HepG2 (cell line): Measurements from ENCODE around the gene PHACTR1. TPM values are rescaled to one million over a fixed set of nuclear protein-coding genes. Genes with fewer than 3 reads are reported as not detected.
A peak's percentile ranks its signal among the peaks of the same experiment; 100 is the strongest.

ENCODE experiments used
- ATAC-seq: fragments of 200-7000 bp; cut with Tn5 transposase; 3 replicates; pipeline ENCODE4 v1.9.1; 2020; ENCODE audit warnings: mild to moderate bottlenecking, moderate library complexity
- BruUV-seq: library from RNA; stranded (reverse); fragments of 400-500 nt; replicated peaks from 2 replicates; lab custom pipeline; 2021; lab: Mats Ljungman, UMichigan
- CTCF ChIA-PET: fragments of 300-600 bp; formaldehyde crosslinking; extraction: SDS; loops from one replicate; lab custom pipeline; 2021; ENCODE audit warnings: low total read pairs, inconsistent platforms, low intra/inter-chr PET ratio; lab: Yijun Ruan, JAX
- POLR2A ChIA-PET: fragments of 350-600 bp; sonication (Branson Sonifier 250); formaldehyde crosslinking; loops from one replicate; lab custom pipeline; 2020; ENCODE audit warnings: antibody characterized with exemption, inconsistent platforms; lab: Yijun Ruan, JAX
- DNase-seq: peaks from one replicate; pipeline ENCODE4 v3.0.0-alpha.2; 2015; ENCODE audit warnings: low spot score
- FAIRE-seq: peaks from 3 replicates; lab custom pipeline; 2011; peaks lifted over from hg19 to GRCh38; lab: Jason Lieb, UNC
- H2AFZ ChIP-seq: one replicate; pipeline ENCODE4 v1.6.1; 2011; ENCODE audit warnings: low read length, inconsistent platforms
- H3K27ac ChIP-seq: fragments of 300-600 bp; 3 replicates; pipeline ENCODE4 v1.8.0; 2011; ENCODE audit warnings: mixed run types, mild to moderate bottlenecking, mixed read lengths, low read length, inconsistent platforms; ENCODE audit not compliant: insufficient read depth; ENCODE audit errors: extremely low read length
- H3K27me3 ChIP-seq, 2 experiments: fragments of 200-600 bp in 1 of 2; 2 replicates in 1 of 2; 3 replicates in 1 of 2; pipeline versions ENCODE4 v1.6.0 to v1.8.0; 2011; ENCODE audit warnings: low read length in 2 of 2, mild to moderate bottlenecking in 2 of 2, moderate library complexity in 2 of 2, inconsistent platforms in 1 of 2; ENCODE audit not compliant: insufficient read depth in 2 of 2, control insufficient read depth in 1 of 2
- H3K36me3 ChIP-seq, 2 experiments: fragments of 200-600 bp in 1 of 2; replicated peaks in 1 of 2; 2 replicates in 1 of 2; 3 replicates in 1 of 2; pipeline versions ENCODE4 v1.5.1 to v1.8.0; 2011; ENCODE audit warnings: low read length in 2 of 2, inconsistent platforms in 1 of 2; ENCODE audit not compliant: insufficient read depth in 2 of 2, control insufficient read depth in 1 of 2
- H3K4me1 ChIP-seq: 2 replicates; pipeline ENCODE4 v1.5.1; 2012; ENCODE audit warnings: low read length, inconsistent platforms; ENCODE audit not compliant: insufficient read depth
- H3K4me2 ChIP-seq: 2 replicates; pipeline ENCODE4 v1.6.0; 2011; ENCODE audit warnings: low read depth, low read length, inconsistent platforms
- H3K4me3 ChIP-seq, 3 experiments: fragments of 200-600 bp in 1 of 3; sonication (generic), shearing (Covaris generic) in 1 of 3; replicated peaks in 1 of 3; 2 replicates each; pipeline ENCODE4 v1.5.1; 2011 to 2016; ENCODE audit warnings: low read length in 3 of 3, inconsistent platforms in 2 of 3, low read depth in 2 of 3, mild to moderate bottlenecking in 2 of 3, control low read depth in 1 of 3, mixed read lengths in 1 of 3; ENCODE audit not compliant: insufficient read depth in 1 of 3
- H3K79me2 ChIP-seq: one replicate; pipeline ENCODE4 v1.6.1; 2011; ENCODE audit warnings: low read length, inconsistent platforms; ENCODE audit not compliant: insufficient read depth
- H3K9ac ChIP-seq: 2 replicates; pipeline ENCODE4 v1.6.0; 2011; ENCODE audit warnings: mild to moderate bottlenecking, low read depth, low read length, inconsistent platforms; ENCODE audit not compliant: insufficient read depth
- H3K9me3 ChIP-seq: 2 replicates; pipeline ENCODE4 v1.5.1; 2012; ENCODE audit warnings: mild to moderate bottlenecking, low read length
- H4K20me1 ChIP-seq: 2 replicates; pipeline ENCODE4 v1.6.0; 2011; ENCODE audit warnings: inconsistent platforms, mild to moderate bottlenecking, low read length, moderate library complexity; ENCODE audit not compliant: insufficient read depth
- BRD4 ChIP-seq: sonication (generic); formaldehyde crosslinking; IDR thresholded peaks from 2 replicates; pipeline ENCODE4 v1.4.0; 2020; ENCODE audit warnings: missing genetic modification reagents
- CAMTA2 ChIP-seq: sonication (generic); formaldehyde crosslinking; IDR thresholded peaks from 2 replicates; pipeline ENCODE4 v1.4.0; 2020; ENCODE audit warnings: mild to moderate bottlenecking, missing genetic modification reagents, borderline replicate concordance
- DMAP1 ChIP-seq: IDR thresholded peaks from 2 replicates; pipeline ENCODE4 v1.6.1; 2016
- NR2F6 ChIP-seq, 2 experiments: IDR thresholded peaks; 2 replicates each; pipeline ENCODE4 v1.6.1; 2016; ENCODE audit warnings: antibody characterized with exemption in 1 of 2, mild to moderate bottlenecking in 1 of 2
- PHF8 ChIP-seq: sonication (generic); formaldehyde crosslinking; IDR thresholded peaks from 2 replicates; pipeline ENCODE4 v1.5.0; 2020; ENCODE audit warnings: missing genetic modification reagents
- RXRB ChIP-seq: IDR thresholded peaks from 2 replicates; pipeline ENCODE4 v1.6.1; 2016; ENCODE audit warnings: borderline replicate concordance, missing genetic modification reagents, missing compliant biosample characterization
- SOX6 ChIP-seq, 2 experiments: fragments of 450-650 bp in 1 of 2; sonication (generic) in 1 of 2; formaldehyde crosslinking in 1 of 2; IDR thresholded peaks; 2 replicates each; pipeline versions ENCODE4 v1.4.0 to v1.6.1; 2017 to 2020; ENCODE audit warnings: antibody characterized with exemption in 1 of 2, mild to moderate bottlenecking in 1 of 2, missing genetic modification reagents in 1 of 2
- TBX2 ChIP-seq: sonication (generic); formaldehyde crosslinking; IDR thresholded peaks from 2 replicates; pipeline ENCODE4 v1.5.0; 2020; ENCODE audit warnings: missing genetic modification reagents, mild to moderate bottlenecking, borderline replicate concordance
- TFE3 ChIP-seq: IDR thresholded peaks from 2 replicates; pipeline ENCODE4 v1.6.1; 2016
- ZBTB21 ChIP-seq: sonication (generic); formaldehyde crosslinking; IDR thresholded peaks from 2 replicates; pipeline ENCODE4 v1.4.0; 2020; ENCODE audit warnings: missing genetic modification reagents
- ZBTB8A ChIP-seq: sonication (generic); formaldehyde crosslinking; IDR thresholded peaks from 2 replicates; pipeline ENCODE4 v1.4.0; 2020; ENCODE audit warnings: mild to moderate bottlenecking, low read depth, missing genetic modification reagents, borderline replicate concordance
- ZEB1 ChIP-seq: IDR thresholded peaks from 2 replicates; pipeline ENCODE4 v1.6.1; 2012; ENCODE audit warnings: mild to moderate bottlenecking, low read depth, inconsistent platforms; ENCODE audit not compliant: insufficient replicate concordance
- ZFP82 ChIP-seq: sonication (generic); formaldehyde crosslinking; IDR thresholded peaks from 2 replicates; pipeline ENCODE4 v1.5.1; 2020; ENCODE audit warnings: mild to moderate bottlenecking, missing genetic modification reagents, borderline replicate concordance
- ZNF567 ChIP-seq: sonication (generic); formaldehyde crosslinking; IDR thresholded peaks from 2 replicates; pipeline ENCODE4 v1.8.1; 2023; ENCODE audit warnings: mild to moderate bottlenecking, missing genetic modification reagents, borderline replicate concordance
- ZNF747 ChIP-seq: sonication (generic); formaldehyde crosslinking; IDR thresholded peaks from 2 replicates; pipeline ENCODE4 v1.8.1; 2023; ENCODE audit warnings: missing genetic modification reagents, mild to moderate bottlenecking, borderline replicate concordance
- ZNF761 ChIP-seq: sonication (generic); formaldehyde crosslinking; conservative IDR thresholded peaks from 2 replicates; pipeline ENCODE4 v1.4.0; 2020; ENCODE audit warnings: mild to moderate bottlenecking, missing genetic modification reagents
- WGBS: methylation state at CpG from one replicate; pipeline ENCODE4 v1.1.6; 2017; ENCODE audit warnings: low lambda C conversion rate; 5-methylcytosine and 5-hydroxymethylcytosine counted together
- in situ Hi-C: cut with HindIII; loops from 2 replicates; pipeline ENCODE4 v1.10.0; 2017; ENCODE audit warnings: low pct_unique_long_range_greater_than_20kb; ENCODE audit not compliant: extremely low pct_ligation_motif_present
- intact Hi-C: fragments of 100-400 bp; cut with micrococcal nuclease; formaldehyde crosslinking; loops from one replicate; pipeline ENCODE4 v1.10.0; 2022; ENCODE audit not compliant: unreplicated experiment
- polyA plus RNA-seq, 8 experiments: library from polyadenylated mRNA; depleted of rRNA in 3 of 8; stranded (reverse) in 7 of 8; unstranded in 1 of 8; fragments of >200 nt; fragmentation: Illumina TruSeq in 4 of 8; extraction: Trizol in 4 of 8; gene quantifications; 2 replicates each; pipeline versions ENCODE4 v1.2.1 to v1.2.3, GENCODE V29; 2011 to 2016; ENCODE audit warnings: low read depth in 4 of 8, missing spikeins in 1 of 8, mixed read lengths in 1 of 8; ENCODE audit not compliant: insufficient read depth in 1 of 8
- total RNA-seq, 5 experiments: library from RNA; depleted of rRNA; stranded (reverse); fragments of >200 nt; fragmentation: Illumina TruSeq; extraction: Trizol; gene quantifications; 2 replicates each; pipeline ENCODE4 v1.2.3, GENCODE V29; 2016; ENCODE audit warnings: low read depth in 1 of 5

The PHACTR1 gene
- total and polyA plus RNA-seq, 2 of the 13 experiments (the other 11 are each of a cell fraction or from before 2014, with no cell fraction given): 0.09 TPM; not detected in 1

DNA sequence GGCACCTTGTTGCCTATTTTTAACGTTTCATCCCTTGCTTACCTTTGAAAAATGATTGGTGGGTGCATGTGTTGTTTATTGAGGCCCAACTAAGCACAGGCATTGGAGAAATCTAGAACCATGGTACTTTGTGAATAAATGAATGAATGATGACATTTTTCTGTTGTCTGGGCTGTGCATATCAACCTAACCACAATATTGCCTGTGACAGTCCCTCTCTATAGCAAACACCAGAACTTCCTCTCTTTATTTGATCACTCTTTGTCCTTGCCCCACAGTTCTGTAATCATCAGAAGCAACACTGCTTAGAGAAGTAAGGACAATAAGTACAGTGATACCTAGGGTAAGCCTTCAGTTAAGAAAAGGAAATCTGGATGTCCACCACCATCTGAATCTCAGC lies 536.7 kb downstream of the PHACTR1 start:
- H3K79me2 ChIP-seq: no peaks in the 10 kb centered on the region
- DNase-seq: no peak
- H3K4me2 ChIP-seq: no peak overlapping the region
- ChIA-PET POLR2A (no interaction called here), CTCF (no interaction called here)
- H2AFZ ChIP-seq: no peak overlapping the region
- 0% methylated on average over 1 of the region's 1 CpG for WGBS
- no peaks in the 10 kb centered on the region for H3K9me3 ChIP-seq
- H4K20me1 ChIP-seq: no peaks in the 10 kb centered on the region
- no TSS peak for BruUV-seq
- H3K4me1 ChIP-seq: peaks cover 34% of the 10 kb centered on the region
- H3K27me3 ChIP-seq: no peaks in the 10 kb centered on the region
- in situ Hi-C loops: no loop called here
- FAIRE-seq: no peak
- intact Hi-C loops: no loop called here
- no peak overlapping the region for H3K27ac ChIP-seq
- no peak for ATAC-seq
- TF ChIP-seq ZNF747 (CRISPR knock-in tag) (no peak), ZBTB8A (CRISPR knock-in tag) (no peak)
- H3K36me3 ChIP-seq: no peaks in the 10 kb centered on the region
- H3K4me3 ChIP-seq: no peak overlapping the region
- no peak overlapping the region for H3K9ac ChIP-seq

DNA sequence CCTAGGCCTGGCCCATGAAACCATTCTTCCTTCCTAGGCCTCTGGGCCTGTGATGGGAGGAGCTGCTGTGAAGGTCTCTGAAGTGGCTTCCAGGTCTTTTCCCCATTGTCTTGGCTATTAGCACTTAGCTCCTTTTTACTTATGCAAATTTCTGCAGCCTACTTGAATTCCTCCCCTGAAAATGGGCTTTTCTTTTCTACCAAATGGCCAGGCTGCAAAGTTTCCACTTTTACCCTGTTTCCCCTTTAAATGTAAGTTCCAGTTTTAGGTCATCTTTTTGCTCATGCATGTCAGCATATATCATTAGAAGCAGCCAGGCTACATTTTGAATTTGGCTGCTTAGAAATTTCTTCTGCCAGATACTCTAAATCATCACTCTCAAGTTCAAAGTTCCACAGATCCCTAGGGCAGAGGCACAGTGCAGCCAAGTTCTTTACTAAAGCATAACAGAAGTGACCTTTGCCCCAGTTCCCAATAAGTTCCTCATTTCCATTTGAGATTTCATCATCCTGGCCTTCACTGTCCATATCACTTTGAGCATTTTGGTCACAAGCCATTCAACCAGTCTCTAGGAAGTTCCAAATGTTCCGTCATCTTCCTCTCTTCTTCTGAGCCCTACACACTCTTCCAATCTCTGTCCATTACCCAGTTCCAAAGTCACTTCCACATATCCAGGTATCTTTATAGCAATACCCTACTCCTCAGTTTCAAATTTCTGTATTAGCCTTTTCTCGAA lies 539.9 kb downstream of the PHACTR1 start:
- H2AFZ ChIP-seq: no peak overlapping the region
- DNase-seq (peak; percentile 60), FAIRE-seq (peak; percentile 65), ATAC-seq (peak; percentile 65)
- H3K79me2 ChIP-seq: no peaks in the 10 kb centered on the region
- no peaks in the 10 kb centered on the region for H4K20me1 ChIP-seq
- peaks cover 21% of the 10 kb centered on the region for H3K4me1 ChIP-seq
- intact Hi-C loops: no loop called here
- no TSS peak for BruUV-seq
- in situ Hi-C loops: no loop called here
- no peak overlapping the region for H3K4me3 ChIP-seq
- POLR2A ChIA-PET: no interaction called here
- no peaks in the 10 kb centered on the region for H3K9me3 ChIP-seq
- CTCF ChIA-PET: no interaction called here
- H3K27ac ChIP-seq: no peak overlapping the region
- no peaks in the 10 kb centered on the region for H3K27me3 ChIP-seq
- no peaks in the 10 kb centered on the region for H3K36me3 ChIP-seq
- no peak overlapping the region for H3K4me2 ChIP-seq
- 51% methylated on average over 2 of the region's 2 CpGs for WGBS
- H3K9ac ChIP-seq: no peak overlapping the region
- TF ChIP-seq TFE3 (no peak), TBX2 (CRISPR knock-in tag) (no peak), BRD4 (CRISPR knock-in tag) (no peak), RXRB (CRISPR knock-in tag) (peak; percentile 90), SOX6 (IDR thresholded peaks at IDR 0.05) (no peak), SOX6 (CRISPR knock-in tag; IDR thresholded peaks at IDR 0.05) (peak; percentile 73), PHF8 (CRISPR knock-in tag) (no peak), ZFP82 (CRISPR knock-in tag) (no peak), NR2F6 (IDR thresholded peaks at IDR 0.05) (peak; percentile 34; the same call in 1 of the 2 replicates), NR2F6 (CRISPR knock-in tag; IDR thresholded peaks at IDR 0.05) (0 out of 2 replicates have a peak, but pooled peaks have one; percentile 45), ZNF761 (no peak), DMAP1 (CRISPR knock-in tag) (no peak), ZEB1 (no peak), CAMTA2 (CRISPR knock-in tag) (no peak), ZNF567 (no peak), ZBTB21 (CRISPR knock-in tag) (no peak)
